Lower leg skin (tissue), 3 donors: ENCODE measurements around the gene SLC5A8.

ENCODE experiments used
- POLR2A ChIP-seq, 2 donors: fragments of 450-650 bp; IDR thresholded peaks; one replicate each; pipeline ENCODE4 v1.6.1; 2016 to 2017; ENCODE audit warnings: antibody characterized with exemption in 2 of 2, mild to moderate bottlenecking in 1 of 2, moderate library complexity in 1 of 2
- TF ChIP-seq, protein P1 (sequence below), 3 donors: fragments of 450-650 bp; IDR thresholded peaks; one replicate each; pipeline ENCODE4 v1.5.1; 2016; ENCODE audit warnings: antibody characterized with exemption in 3 of 3, mild to moderate bottlenecking in 3 of 3, moderate library complexity in 2 of 3

DNA sequence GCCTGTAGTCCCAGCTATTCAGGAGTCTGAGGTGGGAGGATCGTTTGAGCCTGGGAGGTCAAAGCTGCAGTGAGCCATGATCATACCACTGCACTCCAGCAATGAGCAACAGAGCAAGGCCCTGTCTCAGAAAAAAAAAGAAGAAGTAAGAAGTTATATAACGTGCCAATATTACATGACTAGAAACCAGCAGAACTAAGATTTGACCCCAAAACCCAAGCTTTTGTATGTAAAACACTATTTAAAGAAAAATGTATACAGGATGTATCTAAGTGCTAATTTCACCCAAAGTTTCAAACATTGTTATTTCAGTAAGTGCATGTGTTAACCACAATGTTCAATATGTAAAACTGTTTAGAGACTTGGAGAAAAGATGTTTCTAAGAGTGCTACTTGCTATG is 94.7 kb downstream of the SLC5A8 start:
- TF ChIP-seq, protein P1, sequence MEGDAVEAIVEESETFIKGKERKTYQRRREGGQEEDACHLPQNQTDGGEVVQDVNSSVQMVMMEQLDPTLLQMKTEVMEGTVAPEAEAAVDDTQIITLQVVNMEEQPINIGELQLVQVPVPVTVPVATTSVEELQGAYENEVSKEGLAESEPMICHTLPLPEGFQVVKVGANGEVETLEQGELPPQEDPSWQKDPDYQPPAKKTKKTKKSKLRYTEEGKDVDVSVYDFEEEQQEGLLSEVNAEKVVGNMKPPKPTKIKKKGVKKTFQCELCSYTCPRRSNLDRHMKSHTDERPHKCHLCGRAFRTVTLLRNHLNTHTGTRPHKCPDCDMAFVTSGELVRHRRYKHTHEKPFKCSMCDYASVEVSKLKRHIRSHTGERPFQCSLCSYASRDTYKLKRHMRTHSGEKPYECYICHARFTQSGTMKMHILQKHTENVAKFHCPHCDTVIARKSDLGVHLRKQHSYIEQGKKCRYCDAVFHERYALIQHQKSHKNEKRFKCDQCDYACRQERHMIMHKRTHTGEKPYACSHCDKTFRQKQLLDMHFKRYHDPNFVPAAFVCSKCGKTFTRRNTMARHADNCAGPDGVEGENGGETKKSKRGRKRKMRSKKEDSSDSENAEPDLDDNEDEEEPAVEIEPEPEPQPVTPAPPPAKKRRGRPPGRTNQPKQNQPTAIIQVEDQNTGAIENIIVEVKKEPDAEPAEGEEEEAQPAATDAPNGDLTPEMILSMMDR (IDR thresholded peaks at IDR 0.05) = no peak
- TF ChIP-seq POLR2A (IDR thresholded peaks at IDR 0.05) = no peak
